Measurements from ENCODE around the gene IDE.

- TF ChIP-seq CTCF (IDR thresholded peaks at IDR 0.05; ENCODE audit: insufficient read depth, low read length, poor library complexity, severe bottlenecking) (no peak), EZH2phosphoT487 (conservative IDR thresholded peaks at IDR 0.05; ENCODE audit: low read length) (no peak)
Observed at GRCh38 chr10:92419740-92420545, 153.9 kb downstream of the IDE start.
